Body of pancreas (tissue), 4 donors: ENCODE results near the gene INTS2. TPM values are rescaled to one million over a fixed set of nuclear protein-coding genes. Genes with fewer than 3 reads are reported as not detected.
"Not testable (repeated sequence)": the region's sequence is repeated elsewhere in the genome, so short reads cannot be mapped to it uniquely, and the experiment has no call there.

ENCODE experiments used
- ATAC-seq: fragments of 150-250 bp; one replicate; pipeline ENCODE4 v1.9.1; 2016
- DNase-seq, 4 donors: peaks; one replicate each; pipeline ENCODE4 v3.0.0-alpha.2; 2019
- H3K27ac ChIP-seq, 4 donors: fragments of 200-600 bp; sonication (generic); 1 replicate in 3 of 4; 2 replicates in 1 of 4; pipeline versions ENCODE4 v1.5.1 to v1.6.1; 2016 to 2019; ENCODE audit warnings: mild to moderate bottlenecking in 1 of 4, mixed read lengths in 1 of 4, moderate library complexity in 1 of 4
- H3K27me3 ChIP-seq, 2 donors: fragments of 200-600 bp; sonication (generic); one replicate each; pipeline ENCODE4 v1.6.0; 2016; ENCODE audit warnings: mild to moderate bottlenecking in 1 of 2
- H3K36me3 ChIP-seq, 2 donors: fragments of 200-600 bp; sonication (generic); replicated peaks in 1 of 2; 2 replicates each; pipeline ENCODE4 v1.5.1; 2016; ENCODE audit warnings: low read depth in 2 of 2; ENCODE audit not compliant: insufficient read depth in 1 of 2
- H3K4me1 ChIP-seq: fragments of 200-600 bp; sonication (generic); one replicate; pipeline ENCODE4 v1.6.0; 2016
- H3K4me3 ChIP-seq, 2 donors: fragments of 200-600 bp; sonication (generic); 1 replicate in 1 of 2; 2 replicates in 1 of 2; pipeline ENCODE4 v1.5.1; 2016 to 2019
- H3K9me3 ChIP-seq, 3 donors: fragments of 200-600 bp; sonication (generic); 1 replicate in 2 of 3; 2 replicates in 1 of 3; pipeline ENCODE4 v1.5.1; 2016
- POLR2A ChIP-seq, 3 donors: fragments of 450-650 bp; IDR thresholded peaks; one replicate each; pipeline ENCODE4 v1.6.1; 2016; ENCODE audit warnings: antibody characterized with exemption in 3 of 3, mild to moderate bottlenecking in 2 of 3
- WGBS, 2 donors: methylation state at CpG; one replicate each; pipeline ENCODE4 v1.1.5; 2017; 5-methylcytosine and 5-hydroxymethylcytosine counted together
- intact Hi-C: fragments of 100-400 bp; cut with DNase I; formaldehyde crosslinking; loops from one replicate; pipeline ENCODE4 v1.15.1; 2023
- total RNA-seq, 2 donors: library from RNA; depleted of rRNA; stranded (reverse); fragments of >200 nt; gene quantifications; one replicate each; pipeline ENCODE4 v1.1.0, GENCODE V29; 2016
- TF ChIP-seq, protein P1 (sequence below), 7 experiments: fragments of 450-650 bp in 4 of 7; fragments of 200-600 bp in 3 of 7; sonication (generic) in 3 of 7; IDR thresholded peaks; one replicate each; pipeline ENCODE4 v1.5.1; 2016 to 2019; ENCODE audit warnings: antibody characterized with exemption in 7 of 7

INTS2 gene
- total RNA-seq, 2 donors from 2014 or later, result 3.6 to 13.2 TPM

- no peaks in the 10 kb centered on the region for H3K36me3 ChIP-seq
- WGBS, 2 donors, result 74 to 75% methylated on average over 4 of the region's 4 CpGs
- H3K4me1 ChIP-seq, result no peaks in the 10 kb centered on the region
- no peak overlapping the region for H3K4me3 ChIP-seq
- no peaks in the 10 kb centered on the region for H3K27me3 ChIP-seq
- no peaks in the 10 kb centered on the region for H3K9me3 ChIP-seq
- DNase-seq (no peak), ATAC-seq (no peak)
- H3K27ac ChIP-seq, result no peak overlapping the region
- TF ChIP-seq, protein P1, sequence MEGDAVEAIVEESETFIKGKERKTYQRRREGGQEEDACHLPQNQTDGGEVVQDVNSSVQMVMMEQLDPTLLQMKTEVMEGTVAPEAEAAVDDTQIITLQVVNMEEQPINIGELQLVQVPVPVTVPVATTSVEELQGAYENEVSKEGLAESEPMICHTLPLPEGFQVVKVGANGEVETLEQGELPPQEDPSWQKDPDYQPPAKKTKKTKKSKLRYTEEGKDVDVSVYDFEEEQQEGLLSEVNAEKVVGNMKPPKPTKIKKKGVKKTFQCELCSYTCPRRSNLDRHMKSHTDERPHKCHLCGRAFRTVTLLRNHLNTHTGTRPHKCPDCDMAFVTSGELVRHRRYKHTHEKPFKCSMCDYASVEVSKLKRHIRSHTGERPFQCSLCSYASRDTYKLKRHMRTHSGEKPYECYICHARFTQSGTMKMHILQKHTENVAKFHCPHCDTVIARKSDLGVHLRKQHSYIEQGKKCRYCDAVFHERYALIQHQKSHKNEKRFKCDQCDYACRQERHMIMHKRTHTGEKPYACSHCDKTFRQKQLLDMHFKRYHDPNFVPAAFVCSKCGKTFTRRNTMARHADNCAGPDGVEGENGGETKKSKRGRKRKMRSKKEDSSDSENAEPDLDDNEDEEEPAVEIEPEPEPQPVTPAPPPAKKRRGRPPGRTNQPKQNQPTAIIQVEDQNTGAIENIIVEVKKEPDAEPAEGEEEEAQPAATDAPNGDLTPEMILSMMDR (IDR thresholded peaks at IDR 0.05), result no peak
- no peak for TF ChIP-seq POLR2A (IDR thresholded peaks at IDR 0.05)
- intact Hi-C loops, result no loop called here
Observed at GRCh38 chr17:61821655-61822054, 106.1 kb downstream of the INTS2 start.

DNA sequence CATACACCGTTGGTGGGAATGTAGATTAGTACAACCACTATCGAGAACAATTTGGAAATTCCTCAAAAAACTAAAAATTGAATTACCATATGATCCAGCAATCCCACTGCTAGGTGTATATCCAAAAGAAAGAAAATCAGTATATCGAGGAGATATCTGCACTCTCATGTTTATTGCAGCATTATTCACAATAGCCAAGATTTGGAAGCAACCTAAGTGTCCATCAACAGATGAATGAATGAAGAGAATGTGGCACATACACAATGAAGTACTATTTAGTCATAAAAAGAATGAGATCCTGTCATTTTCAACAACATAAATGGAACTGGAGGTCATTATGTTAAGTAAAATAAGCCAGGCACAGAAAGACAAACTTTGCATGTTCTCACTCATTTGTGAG, 108.5 kb downstream of the INTS2 start:
- H3K4me1 ChIP-seq, H3K27me3 ChIP-seq, H3K4me3 ChIP-seq, H3K36me3 ChIP-seq, ATAC-seq, H3K9me3 ChIP-seq, intact Hi-C loops, DNase-seq, H3K27ac ChIP-seq: not testable (repeated sequence)
- 93 to 95% methylated on average over 3 of the region's 3 CpGs for WGBS, 2 donors

- intact Hi-C loops, result no loop called here
- no peaks in the 10 kb centered on the region for H3K9me3 ChIP-seq
- TF ChIP-seq, protein P1 (IDR thresholded peaks at IDR 0.05), result no peak
- TF ChIP-seq POLR2A (IDR thresholded peaks at IDR 0.05), result no peak
- H3K27me3 ChIP-seq, result no peaks in the 10 kb centered on the region
- H3K4me3 ChIP-seq, result no peak overlapping the region
- H3K36me3 ChIP-seq, result no peaks in the 10 kb centered on the region
- no peak for DNase-seq
- no peak for ATAC-seq
- H3K27ac ChIP-seq, result no peak overlapping the region
- H3K4me1 ChIP-seq, result no peaks in the 10 kb centered on the region
Observed at GRCh38 chr17:61818225-61818624, 109.6 kb downstream of the INTS2 start.

GRCh38 chr17:61817452-61817851, 110.3 kb downstream of the INTS2 start:
- no peaks in the 10 kb centered on the region for H3K9me3 ChIP-seq
- no peak for TF ChIP-seq POLR2A (IDR thresholded peaks at IDR 0.05)
- no peak for DNase-seq
- WGBS, 2 donors, result 95 to 96% methylated on average over 3 of the region's 3 CpGs
- H3K36me3 ChIP-seq, result no peaks in the 10 kb centered on the region
- H3K27ac ChIP-seq, result no peak overlapping the region
- no peaks in the 10 kb centered on the region for H3K4me1 ChIP-seq
- no peaks in the 10 kb centered on the region for H3K27me3 ChIP-seq
- intact Hi-C loops, result no loop called here
- ATAC-seq, result no peak
- no peak overlapping the region for H3K4me3 ChIP-seq

- DNase-seq, result no peak
- WGBS, 2 donors, result 55 to 69% methylated on average over 4 of the region's 4 CpGs
- TF ChIP-seq, protein P1 (IDR thresholded peaks at IDR 0.05), result no peak
- no peak for TF ChIP-seq POLR2A (IDR thresholded peaks at IDR 0.05)
- Histone ChIP-seq H3K27me3 (no peaks in the 10 kb centered on the region), H3K9me3 (no peaks in the 10 kb centered on the region), H3K27ac (no peak overlapping the region), H3K36me3 (no peaks in the 10 kb centered on the region), H3K4me3 (no peak overlapping the region), H3K4me1 (no peaks in the 10 kb centered on the region)
- intact Hi-C loops, result no loop called here
- no peak for ATAC-seq
Observed at GRCh38 chr17:61816538-61816937, 111.2 kb downstream of the INTS2 start.

- WGBS, 2 donors, result 16 to 23% methylated on average over 5 of the region's 5 CpGs
- no peak overlapping the region for H3K4me3 ChIP-seq
- ATAC-seq (no peak), DNase-seq (no peak)
- H3K27ac ChIP-seq, result no peak overlapping the region
- H3K36me3 ChIP-seq, result no peaks in the 10 kb centered on the region
- no peak for TF ChIP-seq POLR2A (IDR thresholded peaks at IDR 0.05)
- TF ChIP-seq, protein P1 (IDR thresholded peaks at IDR 0.05), result no peak
- no peaks in the 10 kb centered on the region for H3K4me1 ChIP-seq
- no peaks in the 10 kb centered on the region for H3K9me3 ChIP-seq
- intact Hi-C loops, result no loop called here
- H3K27me3 ChIP-seq, result no peaks in the 10 kb centered on the region
Observed at GRCh38 chr17:61815863-61816503, 111.8 kb downstream of the INTS2 start.
